Anterior cingulate cortex (tissue), 58 donors: ENCODE data around the gene HGS.
"Not testable (repeated sequence)": the region's sequence is repeated elsewhere in the genome, so short reads cannot be mapped to it uniquely, and the experiment has no call there.

Source experiments
- DNase-seq, 58 donors: peaks; one replicate each; lab custom pipeline; 2025; lab: John Stamatoyannopoulos, UW

Gene HGS

GRCh38 chr17:81735264-81736102 lies 51.7 kb downstream of the HGS start:
- peak in 2 of 58 donors; percentile 4 to 9 for DNase-seq

- DNase-seq: no peak
Measured at GRCh38 chr17:81737947-81738800, 54.4 kb downstream of the HGS start.

- no peak for DNase-seq
Measured at GRCh38 chr17:81738801-81739393, 55.1 kb downstream of the HGS start.

- not testable (repeated sequence) for DNase-seq
Measured at GRCh38 chr17:81739593-81739992, 55.8 kb downstream of the HGS start.

DNA sequence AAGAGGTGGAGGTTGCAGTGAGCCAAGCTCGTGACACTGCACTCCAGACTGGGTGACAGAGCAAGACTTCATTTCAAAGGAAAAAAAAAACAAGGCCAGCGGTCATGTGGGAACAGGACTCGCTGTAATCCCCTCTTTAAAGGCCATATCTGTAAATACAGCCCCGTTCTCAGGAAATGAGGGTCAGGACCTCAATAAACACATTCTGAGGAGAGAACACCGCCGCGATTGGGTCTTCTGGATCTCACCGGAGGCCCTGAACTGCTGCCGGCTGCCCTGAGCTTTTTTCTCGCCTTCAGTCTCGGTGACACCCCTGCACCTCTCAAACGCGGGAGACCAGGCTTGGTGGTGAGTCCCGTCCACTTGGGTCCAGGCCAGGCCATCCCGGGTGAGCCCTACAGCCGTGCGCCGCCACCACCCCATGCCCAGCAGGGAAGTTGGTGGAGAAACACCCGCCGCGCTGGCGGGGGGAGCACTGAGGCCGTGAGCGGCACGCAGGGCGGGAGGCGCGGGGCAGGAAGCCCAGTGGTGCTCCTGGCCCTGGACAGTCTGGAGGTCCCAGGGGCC lies 56.7 kb downstream of the HGS start:
- no peak for DNase-seq

- no peak for DNase-seq
Measured at GRCh38 chr17:81741049-81741593, 57.3 kb downstream of the HGS start.

DNA sequence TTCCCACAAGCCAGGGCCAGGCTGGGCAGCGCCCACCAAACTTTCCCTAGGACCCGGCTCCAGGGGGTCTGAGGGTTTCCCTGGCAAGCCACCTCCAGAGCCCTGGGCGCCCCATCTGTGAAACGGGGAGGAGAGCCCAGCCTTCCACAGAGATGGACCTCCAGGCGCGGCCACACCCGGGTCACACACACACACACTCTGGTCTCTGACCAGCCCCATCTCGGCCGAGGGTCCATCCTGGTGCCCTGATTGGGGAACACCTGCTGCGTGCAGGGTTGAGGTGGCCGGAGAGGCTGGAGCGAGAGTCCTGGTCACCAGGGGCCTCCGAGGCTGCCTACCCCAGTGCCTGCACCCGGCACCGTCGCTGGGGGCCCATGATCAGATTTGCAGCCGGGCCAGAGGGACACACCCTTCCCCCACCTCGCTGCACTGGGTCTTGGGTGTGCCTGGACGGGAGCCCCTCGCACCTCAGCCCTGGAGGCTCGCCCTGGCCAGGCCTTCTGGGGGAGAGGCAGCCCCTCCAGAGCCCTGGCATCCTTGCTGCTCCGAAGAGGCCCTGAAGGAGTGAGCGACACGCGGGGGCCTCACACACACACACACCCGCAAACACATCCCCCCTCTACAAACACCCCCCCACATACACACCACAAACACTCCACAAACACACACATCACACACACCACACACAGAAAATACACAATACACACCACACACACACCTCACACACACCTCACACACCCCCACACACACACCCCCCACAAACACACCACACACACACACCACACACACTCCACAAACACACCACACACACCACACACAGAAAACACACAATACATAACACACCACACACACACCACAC lies 58.0 kb downstream of the HGS start:
- DNase-seq: no peak
